Measurements from ENCODE around the gene EPG5.
A peak's percentile ranks its signal among the peaks of the same experiment; 100 is the strongest.
"Not testable (repeated sequence)": the region's sequence is repeated elsewhere in the genome, so short reads cannot be mapped to it uniquely, and the experiment has no call there.

The EPG5 gene

DNA sequence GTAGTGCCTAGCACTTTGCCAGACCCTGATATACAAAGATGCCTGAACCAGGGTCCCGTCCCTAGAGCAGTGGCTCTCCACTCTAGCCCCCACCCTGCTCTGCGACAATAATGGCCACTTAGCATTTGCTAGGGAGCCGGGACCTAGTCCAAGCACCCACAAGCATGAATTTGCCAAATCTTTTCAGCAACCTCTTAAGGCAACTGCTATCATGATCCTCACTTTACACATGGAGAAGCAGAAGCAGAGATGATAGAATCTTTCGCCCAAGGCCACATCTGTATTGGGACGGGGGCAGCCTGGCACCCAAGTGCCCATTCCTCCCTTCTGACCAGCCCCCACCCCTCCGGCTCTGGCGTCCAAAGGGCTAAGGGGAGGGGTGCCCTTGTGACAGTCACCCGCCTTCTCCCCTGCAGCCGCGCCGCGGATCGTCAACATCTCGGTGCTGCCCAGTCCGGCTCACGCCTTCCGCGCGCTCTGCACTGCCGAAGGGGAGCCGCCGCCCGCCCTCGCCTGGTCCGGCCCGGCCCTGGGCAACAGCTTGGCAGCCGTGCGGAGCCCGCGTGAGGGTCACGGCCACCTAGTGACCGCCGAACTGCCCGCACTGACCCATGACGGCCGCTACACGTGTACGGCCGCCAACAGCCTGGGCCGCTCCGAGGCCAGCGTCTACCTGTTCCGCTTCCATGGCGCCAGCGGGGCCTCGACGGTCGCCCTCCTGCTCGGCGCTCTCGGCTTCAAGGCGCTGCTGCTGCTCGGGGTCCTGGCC lies 128.6 kb downstream of the EPG5 start:
- peak in 1 of 4 experiments; percentile 30 for DNase-seq

DNA sequence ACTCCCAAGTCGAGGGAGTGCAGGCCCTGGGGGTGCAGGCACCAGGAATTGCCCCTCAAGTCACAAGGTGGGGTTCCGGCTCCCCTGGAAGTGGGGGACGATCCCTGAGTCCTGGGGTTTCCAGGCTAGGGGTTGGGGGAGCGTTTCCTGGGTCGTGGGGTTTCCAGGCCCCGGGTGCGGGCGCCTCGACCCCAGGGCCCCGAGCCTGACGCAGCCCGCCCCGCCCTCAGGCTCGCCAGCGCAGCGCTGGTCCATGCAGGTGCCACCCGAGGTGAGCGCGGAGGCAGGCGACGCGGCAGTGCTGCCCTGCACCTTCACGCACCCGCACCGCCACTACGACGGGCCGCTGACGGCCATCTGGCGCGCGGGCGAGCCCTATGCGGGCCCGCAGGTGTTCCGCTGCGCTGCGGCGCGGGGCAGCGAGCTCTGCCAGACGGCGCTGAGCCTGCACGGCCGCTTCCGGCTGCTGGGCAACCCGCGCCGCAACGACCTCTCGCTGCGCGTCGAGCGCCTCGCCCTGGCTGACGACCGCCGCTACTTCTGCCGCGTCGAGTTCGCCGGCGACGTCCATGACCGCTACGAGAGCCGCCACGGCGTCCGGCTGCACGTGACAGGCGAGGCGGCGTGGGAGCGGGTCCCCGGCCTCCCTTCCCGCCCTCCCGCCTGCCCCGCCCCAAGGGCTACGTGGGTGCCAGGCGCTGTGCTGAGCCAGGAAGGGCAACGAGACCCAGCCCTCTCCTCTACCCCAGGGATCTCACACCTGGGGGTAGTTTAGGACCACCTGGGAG lies 129.7 kb downstream of the EPG5 start:
- DNase-seq, result peak; percentile 76 to 92 (median 84)

DNA sequence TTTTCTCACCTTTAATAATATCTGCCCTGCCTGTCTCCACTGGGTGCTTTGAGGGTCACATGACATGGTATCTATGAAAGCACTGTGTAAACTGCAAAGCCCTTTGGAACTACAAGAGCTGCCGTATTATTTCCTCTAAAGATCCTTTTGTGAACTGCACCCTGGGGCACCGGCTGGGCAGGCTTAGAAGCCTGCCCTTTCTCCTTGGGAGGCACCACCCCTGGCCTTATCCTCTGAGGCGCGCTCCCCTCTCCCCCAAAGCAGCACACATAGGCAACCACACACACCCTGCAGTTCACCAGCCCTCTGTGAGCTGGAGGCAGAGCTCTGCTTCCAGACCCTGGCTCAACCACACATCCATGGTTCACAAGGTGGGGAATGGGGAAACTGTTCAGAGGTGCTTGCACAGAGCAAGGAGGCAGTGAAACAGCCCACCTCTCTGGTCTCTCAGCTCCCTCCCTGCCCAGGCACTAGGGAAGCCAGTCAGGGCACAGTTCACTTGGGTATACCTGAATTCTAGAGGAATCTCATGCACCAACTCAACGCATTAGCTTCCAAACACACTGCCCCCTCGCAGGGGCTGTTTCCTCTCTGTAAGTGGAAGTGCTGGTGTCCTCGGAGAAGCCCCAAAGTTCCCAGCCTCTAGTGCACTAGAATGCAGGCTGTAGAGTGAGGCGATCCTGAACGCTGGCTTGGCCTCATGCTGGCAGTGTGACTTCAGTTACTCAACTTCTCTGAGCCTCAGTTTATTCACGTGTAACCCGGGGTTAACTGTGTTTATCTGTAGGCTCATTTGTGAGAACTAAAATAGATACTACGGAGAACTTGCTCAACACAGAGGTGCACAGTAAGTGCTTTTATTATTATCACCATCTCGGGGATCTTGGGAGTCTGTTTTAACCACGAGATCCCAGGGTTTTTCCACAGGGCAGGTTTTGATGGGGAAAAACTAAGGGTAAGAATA lies 130.6 kb downstream of the EPG5 start:
- DNase-seq, result peak in 3 of 4 experiments; percentile 32 to 74 (median 50)

DNA sequence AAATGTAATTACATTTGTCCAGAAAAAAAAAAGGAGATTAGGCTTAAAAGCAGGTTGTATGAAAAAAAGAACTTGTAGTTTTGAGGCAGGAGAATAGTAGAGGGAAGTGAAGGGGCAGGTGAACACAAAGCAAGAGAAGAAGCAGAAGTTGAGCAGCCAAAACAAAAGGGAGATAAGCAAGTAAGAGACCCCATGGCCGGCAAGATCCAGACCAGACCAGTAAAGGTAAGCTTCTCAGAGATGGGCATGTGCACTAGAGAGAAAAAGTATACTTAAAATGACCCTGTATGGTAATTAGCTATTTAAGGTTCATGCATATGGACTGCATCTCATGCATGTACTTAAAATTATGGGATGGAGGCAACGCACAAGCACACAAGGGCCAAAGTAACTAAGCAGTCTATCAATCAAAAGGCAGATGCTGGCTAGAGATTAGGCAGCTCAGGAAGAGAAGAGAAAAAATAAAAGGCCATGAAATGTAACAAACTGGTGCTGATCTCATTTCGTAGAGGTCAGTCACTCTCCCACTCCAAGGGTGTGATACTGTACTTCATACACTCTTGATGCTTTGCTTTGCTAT lies 132.0 kb downstream of the EPG5 start:
- peak in 1 of 4 experiments; percentile 31 for DNase-seq

DNA sequence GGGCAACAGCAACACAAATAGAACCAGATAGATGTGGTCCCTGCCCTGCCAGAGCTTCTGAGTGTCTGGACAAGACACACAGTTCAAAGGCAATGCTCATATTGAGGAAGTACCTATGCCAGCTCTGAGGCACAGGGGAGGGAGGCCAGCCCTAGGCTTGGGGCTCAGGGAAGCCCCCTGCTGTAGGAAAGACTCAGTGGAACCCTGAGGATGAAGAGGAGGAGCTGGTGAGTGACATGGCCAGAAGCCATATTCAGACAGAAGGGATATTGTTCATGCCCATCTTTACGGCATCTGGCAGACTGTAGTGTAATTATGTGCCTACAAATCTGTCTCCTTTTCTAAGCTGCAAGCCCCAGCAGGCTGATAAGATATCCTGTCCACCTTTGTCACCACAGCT lies 132.8 kb downstream of the EPG5 start:
- peak in 2 of 4 experiments; percentile 28 to 42 for DNase-seq

DNA sequence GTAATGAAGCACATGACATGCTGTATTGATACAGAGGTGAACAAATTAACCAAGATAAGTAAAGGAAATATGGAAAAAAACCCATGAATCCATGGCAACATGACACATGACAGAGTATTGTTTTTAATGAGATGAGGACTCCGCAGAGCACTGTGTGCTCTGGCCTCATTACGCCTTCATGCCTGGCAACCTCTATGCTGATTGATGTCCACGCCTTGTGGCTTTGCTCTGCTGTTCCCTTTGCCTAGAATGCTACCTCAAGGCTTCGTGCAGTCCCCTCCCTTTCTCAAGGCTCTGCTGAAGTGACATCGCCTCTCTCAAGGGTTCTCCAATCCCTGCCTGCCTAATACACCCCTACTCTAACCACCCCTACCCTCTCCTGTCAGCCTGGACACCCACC lies 133.3 kb downstream of the EPG5 start:
- DNase-seq, result peak in 1 of 4 experiments; percentile 31

DNA sequence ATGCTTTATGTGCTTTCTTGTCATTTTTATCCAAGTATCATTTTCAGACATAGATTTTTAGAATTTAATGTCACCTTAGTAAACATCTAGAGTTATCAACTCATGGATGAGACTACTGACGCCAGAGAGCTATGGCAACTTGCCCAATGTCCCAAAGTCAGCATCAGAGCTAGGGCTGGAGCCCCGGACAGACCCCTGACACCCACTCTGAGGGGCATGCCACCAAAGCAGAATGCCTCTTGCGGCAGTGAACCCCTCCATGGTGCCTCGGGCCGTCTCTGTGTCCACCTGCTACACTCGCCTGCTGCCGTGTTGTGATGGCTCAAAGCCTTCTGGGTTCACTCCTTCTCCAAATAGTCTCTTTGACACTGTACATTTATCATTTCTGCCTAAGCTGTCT lies 136.2 kb downstream of the EPG5 start:
- DNase-seq, result no peak

DNA sequence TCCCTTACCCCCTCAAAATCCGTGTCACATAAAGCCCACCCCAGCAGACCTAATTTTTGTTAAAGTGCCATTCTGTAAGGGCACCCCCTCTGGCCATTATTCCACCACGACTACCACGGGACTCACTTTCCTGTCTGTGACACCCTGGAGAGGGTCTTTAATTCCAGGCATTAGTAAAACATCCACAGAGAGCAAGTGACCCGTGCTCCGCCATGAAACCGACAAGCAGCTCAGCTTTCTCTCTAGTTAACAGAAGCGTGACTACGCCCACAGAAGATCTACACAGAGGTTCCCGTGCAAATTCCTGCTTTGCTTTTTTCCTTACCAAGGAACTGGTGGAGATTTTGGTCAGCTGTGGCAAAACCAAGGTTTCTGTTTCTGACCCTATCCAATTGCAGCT lies 137.3 kb downstream of the EPG5 start:
- no peak for DNase-seq

DNA sequence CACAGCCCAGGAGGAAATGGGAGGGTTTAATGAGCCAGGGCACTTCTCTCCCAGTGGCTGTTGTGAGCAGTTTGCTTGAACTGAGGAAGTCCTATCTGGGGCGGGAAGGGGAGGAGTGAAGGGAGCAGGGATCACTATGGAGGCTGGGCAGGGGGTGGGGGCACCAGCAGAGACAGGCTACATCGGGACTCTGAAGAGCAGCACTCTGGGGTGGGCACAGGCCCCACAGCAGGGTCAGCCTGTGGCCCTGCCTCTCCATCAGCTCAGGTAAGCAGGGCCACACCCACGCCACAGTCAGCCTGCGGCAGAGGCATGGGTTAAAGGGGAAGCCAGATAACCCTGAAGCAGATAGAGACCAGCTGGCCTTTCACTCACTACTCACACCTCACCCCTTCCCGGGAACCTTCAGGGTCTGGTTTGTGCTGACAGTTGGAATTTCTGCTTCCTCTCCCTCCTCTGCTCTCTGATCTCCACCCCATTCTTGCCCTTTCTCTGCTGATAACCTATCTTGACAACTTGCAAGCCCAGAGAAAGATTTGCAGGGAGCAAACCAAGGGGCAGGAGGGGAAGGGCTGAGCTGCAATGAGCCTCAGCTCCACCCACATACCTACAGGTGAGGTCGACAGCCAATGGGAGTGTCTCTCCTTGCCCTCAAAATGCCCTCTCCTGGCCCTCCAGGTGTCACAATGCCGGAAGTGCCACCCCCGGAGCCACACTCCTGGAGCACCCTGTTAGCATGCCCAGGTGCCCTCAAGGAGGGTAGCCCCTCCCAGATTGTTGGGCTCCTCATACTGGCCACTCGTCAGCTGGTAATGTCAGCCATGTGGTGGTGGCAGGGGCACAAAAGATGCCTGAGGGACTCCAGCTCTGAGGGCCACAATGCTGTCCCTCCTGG lies 138.0 kb downstream of the EPG5 start:
- DNase-seq, result peak; percentile 73 to 92 (median 88)

DNA sequence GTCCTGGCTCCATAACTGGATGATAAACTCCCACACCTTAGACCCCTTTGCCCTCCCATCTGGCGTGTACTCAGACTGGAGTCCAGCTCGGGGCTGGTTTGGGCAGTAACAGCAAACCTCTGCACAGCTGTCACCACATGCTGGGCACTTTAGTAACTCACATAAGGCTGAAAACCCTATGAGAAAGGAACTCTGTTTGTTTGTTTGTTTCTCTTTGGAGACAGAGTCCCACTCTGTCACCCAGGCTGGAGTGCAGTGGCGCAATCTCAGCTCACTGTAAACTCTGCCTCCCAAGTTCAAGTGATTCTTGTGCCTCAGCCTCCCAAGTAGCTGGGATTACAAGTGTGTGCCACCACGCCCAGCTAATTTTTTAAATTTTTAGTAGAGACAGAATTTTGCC lies 140.4 kb downstream of the EPG5 start:
- DNase-seq, result peak; percentile 43 to 71 (median 55)

DNA sequence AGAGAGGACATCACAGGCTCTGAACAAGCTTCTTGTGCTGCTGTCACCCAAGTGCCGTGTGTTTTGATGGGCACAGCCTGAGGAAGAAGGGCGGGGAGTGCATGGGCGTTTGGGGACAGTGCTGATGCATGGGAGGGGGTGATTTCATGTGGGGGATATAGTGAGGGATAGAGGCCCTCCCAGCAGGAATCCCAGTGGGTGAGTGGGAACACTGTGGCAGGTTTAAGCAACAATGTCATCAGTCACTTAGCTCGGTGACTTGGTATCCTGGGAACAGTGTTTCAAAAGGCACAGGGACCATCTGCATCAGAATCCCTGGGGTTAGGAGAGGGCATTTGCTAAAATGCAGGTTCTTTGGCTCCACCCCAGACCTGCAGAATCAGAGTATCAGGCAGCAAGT lies 141.0 kb downstream of the EPG5 start:
- peak; percentile 54 to 80 (median 66) for DNase-seq

DNA sequence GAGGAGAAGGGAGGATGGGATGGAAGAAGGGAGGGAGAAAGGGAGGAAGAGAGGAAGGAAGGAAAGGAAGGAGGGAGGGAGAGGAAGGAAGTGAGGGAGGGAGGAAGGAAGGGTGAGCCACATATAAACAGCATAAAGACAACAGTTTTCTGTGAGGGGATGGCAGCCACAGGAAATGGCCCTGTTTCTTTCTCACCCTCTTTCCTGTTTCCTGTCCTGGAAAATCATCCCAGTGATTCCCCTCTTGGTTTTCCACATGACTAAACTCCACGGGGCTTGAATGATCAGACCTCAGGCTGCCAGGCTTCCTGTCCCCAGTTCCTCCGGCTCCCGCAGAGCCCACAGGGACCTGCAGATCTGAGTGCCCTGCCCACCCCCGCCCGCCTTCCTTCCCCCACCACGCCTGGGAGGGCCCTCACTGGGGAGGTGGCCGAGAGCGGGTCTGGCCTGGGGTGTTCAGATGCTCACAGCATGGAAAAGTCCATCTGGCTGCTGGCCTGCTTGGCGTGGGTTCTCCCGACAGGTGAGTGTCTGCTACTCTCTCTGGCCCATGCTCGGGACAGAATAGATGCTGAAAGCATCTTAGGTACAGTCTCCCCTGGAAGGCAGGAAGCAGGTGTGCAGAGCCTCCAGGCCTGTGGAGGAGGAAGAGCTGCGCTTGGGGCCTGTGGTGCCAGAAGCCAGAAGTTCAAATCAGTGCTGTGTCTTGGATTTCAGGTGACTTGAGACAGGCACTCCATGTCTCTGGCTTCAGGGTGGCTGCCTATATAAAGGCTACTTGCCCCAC lies 141.7 kb downstream of the EPG5 start, which contains the start of gene SIGLEC15:
TSS of gene SIGLEC15 (plus strand) at position 418 of the 787 bp plus-strand sequence. CDS start at position 472, 54 bp downstream.
- DNase-seq, result peak; percentile 48 to 80 (median 66)

DNA sequence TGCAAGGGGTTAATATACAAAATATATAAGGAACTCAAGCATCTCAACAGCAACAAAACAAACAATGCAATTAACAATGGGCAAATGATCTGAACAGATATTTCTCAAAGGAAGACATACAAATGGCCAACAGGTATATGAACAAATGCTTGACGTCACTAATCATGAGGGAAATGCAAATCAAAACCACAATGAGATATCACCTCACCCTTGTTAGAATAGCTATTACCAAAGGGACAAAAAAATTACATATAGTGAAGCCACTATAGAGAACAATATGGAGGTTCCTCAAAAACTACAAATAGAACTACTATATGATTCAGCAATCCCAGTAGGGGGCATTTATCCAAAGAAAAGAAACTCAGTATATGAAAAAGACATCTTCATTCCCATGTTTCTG lies 145.4 kb downstream of the EPG5 start:
- peak in 1 of 4 experiments; percentile 50 for DNase-seq

DNA sequence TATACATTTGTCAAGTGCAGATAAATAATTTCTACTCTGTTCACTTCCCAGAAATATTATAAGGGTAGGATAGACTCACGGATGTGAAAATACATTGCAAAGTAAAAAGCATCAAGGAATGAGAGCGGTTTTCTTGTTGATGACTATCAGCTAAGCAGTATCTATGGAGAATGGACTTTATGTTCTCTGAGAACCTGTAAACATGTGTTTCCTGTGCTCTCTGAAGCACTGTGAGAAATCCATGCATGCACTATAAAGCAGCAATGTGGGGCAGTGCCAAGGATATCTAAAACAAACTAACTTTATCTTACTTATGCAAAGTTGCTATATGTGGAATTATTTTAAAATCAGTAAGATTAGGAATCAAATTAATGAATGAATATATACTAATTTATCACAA lies 146.1 kb downstream of the EPG5 start:
- DNase-seq, result no peak

DNA sequence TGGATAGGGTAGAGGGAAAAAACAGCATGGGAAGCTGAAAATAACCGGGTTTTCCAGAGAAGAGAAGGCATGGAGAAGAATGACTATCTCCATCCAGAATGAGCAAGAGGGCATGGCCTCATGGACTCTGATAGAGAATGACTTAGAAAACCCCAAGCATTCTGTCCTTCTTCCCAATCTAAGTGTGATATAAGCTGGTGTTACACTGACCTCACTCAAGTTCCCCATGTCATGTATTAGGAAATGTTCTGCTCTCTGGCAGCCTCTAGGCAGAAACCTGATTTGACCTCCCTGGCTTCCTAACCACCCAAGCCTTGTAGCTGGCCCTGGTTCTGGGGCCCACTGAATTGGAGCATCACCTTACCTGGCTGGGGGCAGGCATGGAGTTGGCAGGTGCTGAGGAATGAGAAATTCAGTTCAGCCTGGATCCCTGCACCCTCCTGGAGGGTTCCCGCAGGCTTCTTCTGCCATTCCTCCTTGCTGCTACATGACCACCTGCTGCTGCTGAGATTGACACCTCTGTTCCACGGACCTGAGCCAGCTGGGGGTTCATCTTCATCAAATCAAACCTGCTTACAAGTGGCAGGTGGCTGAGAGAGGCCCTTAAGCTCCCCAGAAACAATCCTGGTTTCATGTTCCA lies 146.9 kb downstream of the EPG5 start:
- DNase-seq, result peak; percentile 59 to 86 (median 79)

DNA sequence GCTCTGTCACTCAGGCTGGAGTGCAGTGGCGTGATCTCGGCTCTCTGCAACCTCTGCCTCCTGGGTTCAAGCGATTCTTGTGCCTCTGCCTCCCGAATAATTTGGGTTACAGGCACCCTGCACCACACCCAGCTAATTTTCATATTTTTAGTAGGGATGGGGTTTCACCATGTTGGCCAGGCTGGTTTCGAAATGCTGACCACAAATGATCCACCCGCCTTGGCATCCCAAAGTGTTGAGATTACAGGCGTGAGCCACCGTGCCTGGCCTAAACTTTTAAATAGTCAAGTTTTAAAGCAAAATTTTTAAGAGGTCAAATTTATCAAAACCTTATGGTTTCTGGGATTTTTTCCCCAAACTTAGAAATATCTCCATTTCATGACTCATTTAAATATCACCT lies 148.4 kb downstream of the EPG5 start:
- DNase-seq, result peak in 2 of 4 experiments; percentile 32 to 48

DNA sequence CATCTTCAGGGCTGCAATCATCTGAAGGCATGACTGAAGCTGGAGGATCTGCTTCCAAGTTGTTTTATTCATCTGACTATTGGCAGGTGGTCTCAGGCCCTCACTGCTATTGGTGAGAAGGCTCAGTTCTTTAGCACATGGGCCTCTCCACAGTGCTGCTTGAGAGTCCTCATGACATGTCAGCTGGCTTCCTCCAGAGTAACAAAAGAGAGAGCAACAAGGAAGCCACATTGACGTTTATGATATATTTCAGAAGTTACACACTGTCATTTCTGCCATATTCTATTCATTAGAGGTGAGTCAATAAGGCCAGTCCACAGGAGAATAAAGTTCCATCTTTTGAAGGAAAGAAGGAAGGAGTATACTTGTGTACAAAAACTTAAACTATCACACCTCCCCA lies 149.6 kb downstream of the EPG5 start:
- DNase-seq, result no peak

DNA sequence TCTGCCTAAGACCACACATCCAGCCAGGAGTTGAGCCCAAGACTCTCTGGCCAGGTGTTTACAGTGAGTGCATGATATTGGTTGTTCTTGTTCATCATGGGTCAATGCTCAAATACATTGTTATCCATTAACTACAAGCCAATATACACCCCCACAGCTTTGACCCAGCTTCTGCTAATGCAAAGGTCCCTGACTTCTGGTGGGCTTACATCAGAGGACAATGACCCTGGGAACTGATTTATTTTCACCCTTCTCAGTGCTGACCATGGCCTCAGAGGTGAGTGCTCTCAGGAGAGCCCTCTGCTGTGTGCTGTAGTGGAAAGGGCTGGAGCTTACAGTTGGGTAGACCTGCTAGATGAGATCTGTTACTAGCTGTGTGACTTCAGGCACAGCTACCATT lies 152.4 kb downstream of the EPG5 start:
- not testable (repeated sequence) for DNase-seq

DNA sequence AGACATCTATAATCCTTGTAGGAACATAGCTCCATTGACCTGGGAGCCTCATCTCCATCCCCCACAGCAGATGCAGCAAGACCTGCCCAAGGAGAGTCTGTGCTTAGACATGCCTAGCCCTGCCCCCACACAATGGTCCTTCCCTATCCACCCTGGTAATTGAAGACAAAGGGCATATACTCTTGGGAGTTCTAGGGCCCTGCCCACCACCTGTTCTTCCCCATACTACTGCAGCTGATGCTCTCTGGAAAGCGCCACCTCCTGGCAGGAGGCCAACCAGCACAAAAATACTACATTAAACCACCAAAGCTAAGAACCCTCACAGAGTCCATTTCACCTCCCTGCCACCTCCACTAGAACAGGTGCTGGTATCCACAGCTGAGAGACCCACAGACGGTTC lies 160.0 kb downstream of the EPG5 start:
- peak; percentile 53 to 78 (median 70) for DNase-seq

DNA sequence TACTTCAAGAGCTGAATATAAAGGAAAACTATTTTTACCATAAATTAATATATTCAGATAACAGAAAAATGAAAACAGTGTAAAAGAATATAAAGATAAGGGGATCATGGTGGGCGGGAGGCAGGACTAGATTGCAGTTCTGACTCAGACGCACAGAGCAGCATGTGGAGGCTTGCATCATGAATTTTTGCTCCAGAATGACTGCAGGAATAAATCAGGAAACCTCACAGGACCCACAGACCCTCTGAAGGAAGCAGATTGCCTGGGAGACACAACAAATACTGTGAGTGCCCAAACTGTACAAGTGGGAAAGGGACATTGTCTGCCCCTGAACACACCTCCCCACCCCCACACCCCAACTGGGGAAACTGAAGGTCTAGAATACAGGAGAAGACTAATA lies 160.9 kb downstream of the EPG5 start:
- peak; percentile 76 to 87 (median 80) for DNase-seq
